CD4-positive, alpha-beta T cell (primary cell): Measurements from ENCODE around the gene ZMAT5. TPM values are rescaled to one million over a fixed set of nuclear protein-coding genes. Genes with fewer than 3 reads are reported as not detected.

Experiments
- ATAC-seq: fragments of 200-7000 bp; cut with Tn5 transposase; one replicate; pipeline ENCODE4 v1.10.0; 2022; ENCODE audit warnings: mild to moderate bottlenecking; ENCODE audit not compliant: poor library complexity
- CTCF ChIA-PET: fragments of 350-600 bp; sonication (Branson Sonifier 250); formaldehyde crosslinking; loops from one replicate; lab custom pipeline; 2021; ENCODE audit warnings: antibody characterized with exemption, inconsistent platforms; lab: Charles Lee
- POLR2A ChIA-PET: fragments of 350-600 bp; sonication (Branson Sonifier 250); formaldehyde crosslinking; loops from one replicate; lab custom pipeline; 2021; ENCODE audit warnings: antibody characterized with exemption, inconsistent platforms; lab: Charles Lee
- DNase-seq, 14 experiments: peaks; one replicate each; pipeline ENCODE4 v3.0.0-alpha.2; 2013 to 2020; ENCODE audit warnings: mixed read lengths in 2 of 14
- H3K27ac ChIP-seq, 2 donors: one replicate each; pipeline versions ENCODE4 v1.5.1 to v1.7.0; 2013; ENCODE audit warnings: low read length in 2 of 2, low read depth in 1 of 2, mild to moderate bottlenecking in 1 of 2
- H3K27me3 ChIP-seq, 2 experiments: 1 replicate in 1 of 2; 2 replicates in 1 of 2; pipeline versions ENCODE4 v1.6.1 to v1.7.0; 2013; ENCODE audit warnings: low read length in 2 of 2, control low read depth in 1 of 2, mild to moderate bottlenecking in 1 of 2, moderate library complexity in 1 of 2; ENCODE audit not compliant: insufficient read depth in 2 of 2, control insufficient read depth in 1 of 2
- H3K36me3 ChIP-seq: one replicate; pipeline ENCODE4 v1.6.1; 2013; ENCODE audit warnings: low read length, control low read depth; ENCODE audit not compliant: insufficient read depth
- H3K4me1 ChIP-seq: one replicate; pipeline ENCODE4 v1.6.1; 2013; ENCODE audit warnings: low read length, control low read depth; ENCODE audit not compliant: insufficient read depth
- H3K4me3 ChIP-seq: one replicate; pipeline ENCODE4 v1.5.1; 2013; ENCODE audit warnings: mild to moderate bottlenecking, low read length, moderate library complexity
- H3K9me3 ChIP-seq, 2 experiments: 1 replicate in 1 of 2; 2 replicates in 1 of 2; pipeline versions ENCODE4 v1.6.1 to v1.7.0; 2013; ENCODE audit warnings: low read length in 2 of 2, mild to moderate bottlenecking in 2 of 2, control low read depth in 1 of 2, moderate library complexity in 1 of 2; ENCODE audit not compliant: control insufficient read depth in 1 of 2, insufficient read depth in 1 of 2
- H3K27ac Mint-ChIP-seq: one replicate; pipeline ENCODE4 v1.8.0; 2020; ENCODE audit warnings: mixed read lengths
- H3K27me3 Mint-ChIP-seq: one replicate; pipeline ENCODE4 v1.8.0; 2021; ENCODE audit warnings: mixed read lengths
- H3K36me3 Mint-ChIP-seq: one replicate; pipeline ENCODE4 v1.8.0; 2021; ENCODE audit warnings: low read depth, mixed read lengths
- H3K4me1 Mint-ChIP-seq: one replicate; pipeline ENCODE4 v1.8.0; 2021; ENCODE audit warnings: low read depth, mixed read lengths
- H3K4me3 Mint-ChIP-seq: one replicate; pipeline ENCODE4 v1.8.0; 2020; ENCODE audit warnings: mild to moderate bottlenecking, mixed read lengths
- H3K9me3 Mint-ChIP-seq: one replicate; pipeline ENCODE4 v1.8.0; 2020; ENCODE audit warnings: mixed read lengths
- intact Hi-C, 2 experiments: fragments of 100-400 bp; cut with DNase I in 1 of 2; cut with micrococcal nuclease in 1 of 2; formaldehyde crosslinking; loops; one replicate each; pipeline versions ENCODE4 v1.15.1 to v1.9.0; 2023 to 2025; cut with DNase I, micrococcal nuclease
- total RNA-seq, 174 experiments: library from RNA in 2 of 174; stranded (reverse) in 2 of 174; gene quantifications; one replicate each; pipeline ENCODE4 v1.2.3 and lab custom pipeline; 2021 to 2026
- TF ChIP-seq, protein P1 (sequence below): fragments of 200-600 bp; IDR thresholded peaks from one replicate; pipeline ENCODE4 v1.8.0; 2022; ENCODE audit warnings: antibody characterized with exemption, mild to moderate bottlenecking

ZMAT5 gene
- total RNA-seq, 2 experiments from 2014 or later = 5.6 to 6.6 TPM

DNA sequence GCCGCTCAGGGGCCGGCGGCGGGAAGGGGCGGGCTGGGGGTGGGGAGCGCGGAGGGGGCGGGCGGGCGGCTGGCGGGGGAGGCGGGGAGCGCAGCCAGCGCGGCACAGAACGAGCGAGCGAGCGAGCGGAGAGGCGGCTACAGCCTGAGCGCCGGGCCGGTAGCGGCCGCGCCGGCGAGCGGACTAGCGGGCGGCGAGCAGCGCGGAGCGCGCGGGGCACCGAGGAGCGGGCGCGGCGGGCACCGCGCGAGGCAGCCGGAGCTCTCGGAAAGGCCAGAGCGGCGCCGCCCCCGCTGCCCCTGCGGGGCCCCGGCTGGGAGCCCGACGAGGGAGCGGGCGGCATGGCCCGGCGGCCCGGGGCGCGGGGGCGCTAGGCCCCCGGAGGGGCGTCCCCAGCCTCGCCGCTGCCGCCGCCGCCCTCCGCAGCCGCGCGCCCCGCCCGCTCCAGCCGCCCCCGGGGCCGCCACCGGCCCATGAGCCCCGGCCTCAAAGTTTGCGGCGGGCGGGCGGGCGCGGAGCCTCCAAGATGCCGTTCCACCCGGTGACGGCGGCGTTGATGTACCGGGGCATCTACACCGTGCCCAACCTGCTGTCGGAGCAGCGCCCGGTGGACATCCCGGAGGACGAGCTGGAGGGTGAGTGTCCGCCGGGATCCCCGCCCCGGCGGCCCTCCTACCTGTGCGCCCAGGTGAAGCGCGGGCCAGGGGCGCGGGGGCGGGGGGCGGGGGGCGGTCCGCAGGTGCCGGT is 46.7 kb downstream of the ZMAT5 start, which contains the start of gene CABP7:
Gene CABP7, plus strand, starts transcription at position 105 of the 747 bp plus-strand sequence. Its CDS starts 422 bp downstream, at position 527.
- H3K27ac Mint-ChIP-seq = no peak within 1 kb of the TSS
- TF ChIP-seq, protein P1, sequence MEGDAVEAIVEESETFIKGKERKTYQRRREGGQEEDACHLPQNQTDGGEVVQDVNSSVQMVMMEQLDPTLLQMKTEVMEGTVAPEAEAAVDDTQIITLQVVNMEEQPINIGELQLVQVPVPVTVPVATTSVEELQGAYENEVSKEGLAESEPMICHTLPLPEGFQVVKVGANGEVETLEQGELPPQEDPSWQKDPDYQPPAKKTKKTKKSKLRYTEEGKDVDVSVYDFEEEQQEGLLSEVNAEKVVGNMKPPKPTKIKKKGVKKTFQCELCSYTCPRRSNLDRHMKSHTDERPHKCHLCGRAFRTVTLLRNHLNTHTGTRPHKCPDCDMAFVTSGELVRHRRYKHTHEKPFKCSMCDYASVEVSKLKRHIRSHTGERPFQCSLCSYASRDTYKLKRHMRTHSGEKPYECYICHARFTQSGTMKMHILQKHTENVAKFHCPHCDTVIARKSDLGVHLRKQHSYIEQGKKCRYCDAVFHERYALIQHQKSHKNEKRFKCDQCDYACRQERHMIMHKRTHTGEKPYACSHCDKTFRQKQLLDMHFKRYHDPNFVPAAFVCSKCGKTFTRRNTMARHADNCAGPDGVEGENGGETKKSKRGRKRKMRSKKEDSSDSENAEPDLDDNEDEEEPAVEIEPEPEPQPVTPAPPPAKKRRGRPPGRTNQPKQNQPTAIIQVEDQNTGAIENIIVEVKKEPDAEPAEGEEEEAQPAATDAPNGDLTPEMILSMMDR = no peak
- no peak within 1 kb of the TSS for H3K27ac ChIP-seq
- peaks cover 7% of the 10 kb centered on the region for H3K4me1 Mint-ChIP-seq
- CTCF ChIA-PET = no interaction called here
- intact Hi-C loops = no loop called here
- no peaks in the 10 kb centered on the region for H3K36me3 Mint-ChIP-seq
- POLR2A ChIA-PET = no interaction called here
- peaks cover 50% of the 10 kb centered on the region for H3K27me3 Mint-ChIP-seq
- H3K27me3 ChIP-seq = peaks cover 28 to 47% of the 10 kb centered on the region in 2 experiments
- H3K4me1 ChIP-seq = peaks cover 7% of the 10 kb centered on the region
- H3K9me3 Mint-ChIP-seq = no peaks in the 10 kb centered on the region
- peak within 1 kb of the TSS; percentile 30 for H3K4me3 Mint-ChIP-seq
- no peaks in the 10 kb centered on the region for H3K36me3 ChIP-seq
- ATAC-seq = no peak
- DNase-seq = no peak
- H3K4me3 ChIP-seq = no peak within 1 kb of the TSS
- H3K9me3 ChIP-seq = peaks cover 0 to 8% of the 10 kb centered on the region in 2 experiments

DNA sequence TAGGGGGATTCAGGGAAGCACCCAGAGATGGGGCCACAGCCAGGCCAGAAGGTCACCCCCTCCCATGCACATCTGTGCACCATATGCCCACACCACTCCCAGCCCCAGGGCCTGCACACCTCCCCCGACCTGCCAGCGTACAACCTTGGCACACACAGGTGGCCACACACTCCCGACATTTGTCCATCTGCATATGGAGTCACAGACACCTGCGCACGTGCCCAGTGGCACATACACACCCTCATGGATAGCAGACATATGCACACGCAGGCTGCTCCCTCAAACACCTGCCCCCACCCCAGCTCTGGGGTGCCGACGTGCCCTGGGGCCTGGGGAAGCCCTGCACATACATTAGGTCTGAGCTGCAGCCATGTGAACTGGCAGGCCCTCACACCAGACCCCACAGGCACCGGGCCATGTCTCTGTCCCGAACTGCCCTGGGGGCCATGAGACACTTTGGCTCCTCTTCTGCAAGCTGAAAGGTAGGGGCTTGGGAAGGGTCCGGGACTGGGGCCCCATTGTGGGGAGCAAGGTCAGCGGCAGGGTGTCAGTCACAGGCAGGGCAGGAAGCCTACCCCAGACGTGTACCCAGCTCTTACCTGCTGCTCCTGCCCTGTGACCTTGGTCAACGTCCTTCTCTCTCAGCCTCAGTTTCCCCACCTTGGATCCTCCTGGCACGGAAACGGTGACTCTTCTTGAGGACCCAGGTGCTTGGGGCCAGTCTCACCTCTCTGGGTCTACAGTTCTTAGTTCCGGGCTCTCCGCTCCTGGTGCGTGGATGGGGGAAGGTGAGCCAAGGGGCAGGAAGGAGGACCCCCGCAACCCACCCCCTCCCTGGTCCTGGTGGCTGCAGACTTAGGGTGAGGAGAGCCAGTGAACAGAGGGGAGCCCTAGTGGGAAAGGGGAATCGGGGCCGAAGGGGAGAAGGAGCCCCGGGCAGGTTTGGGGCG is 47.6 kb downstream of the ZMAT5 start:
- Mint-ChIP-seq H3K27me3 (peaks cover 57% of the 10 kb centered on the region), H3K9me3 (no peaks in the 10 kb centered on the region), H3K27ac (no peak overlapping the region), H3K4me1 (peaks cover 7% of the 10 kb centered on the region), H3K4me3 (peak overlapping the region; percentile 30), H3K36me3 (no peaks in the 10 kb centered on the region)
- POLR2A ChIA-PET = no interaction called here
- ATAC-seq = no peak
- no peak for DNase-seq
- no peaks in the 10 kb centered on the region for H3K36me3 ChIP-seq
- peaks cover 7% of the 10 kb centered on the region for H3K4me1 ChIP-seq
- H3K27ac ChIP-seq = no peak overlapping the region
- TF ChIP-seq, protein P1 = no peak
- intact Hi-C loops = no loop called here
- H3K4me3 ChIP-seq = no peak overlapping the region
- H3K27me3 ChIP-seq = peaks cover 28 to 47% of the 10 kb centered on the region in 2 experiments
- CTCF ChIA-PET = no interaction called here
- peaks cover 0 to 8% of the 10 kb centered on the region in 2 experiments for H3K9me3 ChIP-seq

DNA sequence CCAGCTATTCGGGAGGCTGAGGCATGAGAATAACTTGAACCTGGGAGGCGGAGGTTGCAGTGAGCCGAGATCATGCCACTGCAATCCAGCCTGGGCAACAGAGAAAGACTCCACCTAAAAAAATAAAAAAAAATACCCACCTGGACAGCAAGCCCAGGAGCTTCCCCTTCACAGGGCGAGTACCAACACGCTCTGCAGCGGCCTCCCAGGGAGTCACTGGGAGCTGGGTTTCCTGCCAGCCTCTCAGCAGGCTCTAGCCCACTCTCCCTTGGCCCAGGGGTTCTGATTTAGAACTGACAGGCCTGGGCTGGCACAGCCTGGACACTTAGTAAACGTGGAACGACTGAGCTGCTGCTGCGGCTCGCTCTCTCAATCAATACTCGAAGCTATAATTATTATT is 49.0 kb downstream of the ZMAT5 start:
- ATAC-seq (no peak), DNase-seq (no peak)
- Mint-ChIP-seq H3K27ac (no peak overlapping the region), H3K9me3 (no peaks in the 10 kb centered on the region), H3K27me3 (peaks cover 62% of the 10 kb centered on the region), H3K4me1 (peaks cover 7% of the 10 kb centered on the region), H3K4me3 (no peak overlapping the region), H3K36me3 (no peaks in the 10 kb centered on the region)
- peaks cover 0 to 8% of the 10 kb centered on the region in 2 experiments for H3K9me3 ChIP-seq
- peaks cover 28 to 47% of the 10 kb centered on the region in 2 experiments for H3K27me3 ChIP-seq
- TF ChIP-seq, protein P1 = no peak
- H3K4me1 ChIP-seq = peaks cover 7% of the 10 kb centered on the region
- no peaks in the 10 kb centered on the region for H3K36me3 ChIP-seq
- ChIA-PET POLR2A (no interaction called here), CTCF (no interaction called here)
- intact Hi-C loops = no loop called here
- H3K4me3 ChIP-seq = no peak overlapping the region
- no peak overlapping the region for H3K27ac ChIP-seq
